Amniotic stem cell (primary cell): Measurements from ENCODE around the gene UTS2B.

Experiments used
- DNase-seq: peaks from one replicate; lab custom pipeline; 2025; lab: John Stamatoyannopoulos, UW

Gene UTS2B

GRCh38 chr3:191321019-191321767 lies 9.1 kb downstream of the UTS2B start:
- DNase-seq, result no peak

GRCh38 chr3:191320316-191320715 lies 10.0 kb downstream of the UTS2B start:
- DNase-seq, result no peak

- DNase-seq, result no peak
Observed at GRCh38 chr3:191316876-191317603, 13.3 kb downstream of the UTS2B start.

GRCh38 chr3:191314109-191314728 lies 16.1 kb downstream of the UTS2B start:
- DNase-seq, result no peak

- DNase-seq, result no peak
Observed at GRCh38 chr3:191313296-191313695, 17.0 kb downstream of the UTS2B start.

GRCh38 chr3:191307341-191307740 lies 23.0 kb downstream of the UTS2B start:
- DNase-seq, result no peak

GRCh38 chr3:191306428-191306827 lies 23.9 kb downstream of the UTS2B start:
- DNase-seq, result no peak

- no peak for DNase-seq
Observed at GRCh38 chr3:191303596-191303995, 26.7 kb downstream of the UTS2B start.

- DNase-seq, result no peak
Observed at GRCh38 chr3:191302451-191302850, 27.9 kb downstream of the UTS2B start.

- no peak for DNase-seq
Observed at GRCh38 chr3:191301782-191302411, 28.4 kb downstream of the UTS2B start.

- DNase-seq, result no peak
Observed at GRCh38 chr3:191301017-191301416, 29.3 kb downstream of the UTS2B start.

- DNase-seq, result no peak
Observed at GRCh38 chr3:191300422-191300821, 29.9 kb downstream of the UTS2B start.

GRCh38 chr3:191298846-191299245 lies 31.5 kb downstream of the UTS2B start:
- DNase-seq, result no peak

- DNase-seq, result no peak
Observed at GRCh38 chr3:191296041-191296541, 34.2 kb downstream of the UTS2B start.

GRCh38 chr3:191294291-191294690 lies 36.0 kb downstream of the UTS2B start:
- no peak for DNase-seq

GRCh38 chr3:191292243-191293015 lies 37.9 kb downstream of the UTS2B start:
- DNase-seq, result no peak

GRCh38 chr3:191290311-191291025 lies 39.9 kb downstream of the UTS2B start:
- no peak for DNase-seq

- DNase-seq, result no peak
Observed at GRCh38 chr3:191283400-191283799, 46.9 kb downstream of the UTS2B start.

- no peak for DNase-seq
Observed at GRCh38 chr3:191282251-191283185, 47.8 kb downstream of the UTS2B start.

GRCh38 chr3:191280882-191281281 lies 49.4 kb downstream of the UTS2B start:
- DNase-seq, result no peak
